IPS-18c (cell line): Measurements from ENCODE around the gene GTPBP8.

Experiments used
- H3K4me3 ChIP-seq: 2 replicates; pipeline ENCODE4 v1.7.0; 2013; ENCODE audit warnings: low read depth, mild to moderate bottlenecking, low read length, moderate library complexity; ENCODE audit not compliant: insufficient read depth
- H3K9me3 ChIP-seq: one replicate; pipeline ENCODE4 v1.6.1; 2013; ENCODE audit warnings: mild to moderate bottlenecking, low read length, moderate library complexity; ENCODE audit not compliant: control insufficient read depth, insufficient read depth

GTPBP8 gene

GRCh38 chr3:112990672-112991602 is at the start of gene GTPBP8:
GTPBP8 (plus strand) TSS chr3:112990984; CDS start chr3:112991000, 16 bp downstream.
- H3K4me3 ChIP-seq, result peak within 1 kb of the TSS; percentile 79
- no peaks in the 10 kb centered on the region for H3K9me3 ChIP-seq

- Histone ChIP-seq H3K4me3 (no peak overlapping the region), H3K9me3 (no peaks in the 10 kb centered on the region)
These were observed 42.4 kb upstream of the GTPBP8 start for GRCh38 chr3:112948346-112948838.

DNA sequence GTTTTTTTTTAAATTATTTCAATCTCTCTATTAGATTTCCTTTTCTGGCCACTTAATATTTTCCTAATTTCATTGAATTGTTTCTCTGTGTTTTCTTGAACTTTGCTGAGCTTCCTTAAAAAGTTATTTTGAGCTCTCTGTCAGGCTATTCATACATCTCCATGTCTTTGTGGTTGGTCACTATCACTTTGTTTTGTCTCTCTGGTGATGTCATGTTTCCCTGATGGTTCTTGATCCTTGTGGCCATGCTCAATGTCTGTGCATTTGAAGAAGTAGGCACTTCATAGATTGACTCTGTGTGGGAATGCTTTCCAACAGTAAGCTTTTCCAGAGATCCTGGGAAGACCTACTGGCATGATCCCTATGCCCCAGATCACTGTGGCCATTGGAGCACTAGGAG is 34.4 kb upstream of the GTPBP8 start:
- no peaks in the 10 kb centered on the region for H3K9me3 ChIP-seq
- H3K4me3 ChIP-seq, result no peak overlapping the region

- H3K4me3 ChIP-seq, result no peak overlapping the region
These were observed 31.8 kb upstream of the GTPBP8 start for GRCh38 chr3:112958811-112959560.

GRCh38 chr3:112963683-112964082 is 27.1 kb upstream of the GTPBP8 start:
- Histone ChIP-seq H3K4me3 (no peak overlapping the region), H3K9me3 (peaks cover 6% of the 10 kb centered on the region)

More at GRCh38 chr3:112958811-112959560, 31.8 kb upstream of the GTPBP8 start:
- peaks cover 6% of the 10 kb centered on the region for H3K9me3 ChIP-seq

DNA sequence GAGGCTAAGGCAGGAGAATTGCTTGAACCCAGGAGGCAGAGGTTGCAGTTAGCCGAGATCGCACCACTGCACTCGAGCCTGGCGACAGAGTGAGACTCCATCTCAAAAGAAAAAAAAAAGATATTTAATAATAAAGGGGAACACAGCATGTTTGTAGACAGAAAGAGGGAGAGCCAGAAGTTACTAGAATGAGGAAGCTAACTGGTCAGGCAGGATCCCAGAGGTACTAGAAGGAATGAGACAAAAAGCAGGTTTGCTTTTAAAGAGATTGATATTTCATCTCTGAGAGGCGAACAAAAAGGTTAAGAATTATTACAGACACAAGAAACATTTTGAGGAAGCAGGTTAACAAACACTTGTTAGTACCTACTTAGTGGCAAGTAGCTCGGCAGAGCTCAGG is 25.1 kb upstream of the GTPBP8 start:
- no peak overlapping the region for H3K4me3 ChIP-seq
- peaks cover 6% of the 10 kb centered on the region for H3K9me3 ChIP-seq

- Histone ChIP-seq H3K4me3 (no peak overlapping the region), H3K9me3 (peaks cover 6% of the 10 kb centered on the region)
These were observed 24.2 kb upstream of the GTPBP8 start for GRCh38 chr3:112966633-112967032.

GRCh38 chr3:112967425-112967824 is 23.4 kb upstream of the GTPBP8 start:
- no peak overlapping the region for H3K4me3 ChIP-seq
- peaks cover 6% of the 10 kb centered on the region for H3K9me3 ChIP-seq

DNA sequence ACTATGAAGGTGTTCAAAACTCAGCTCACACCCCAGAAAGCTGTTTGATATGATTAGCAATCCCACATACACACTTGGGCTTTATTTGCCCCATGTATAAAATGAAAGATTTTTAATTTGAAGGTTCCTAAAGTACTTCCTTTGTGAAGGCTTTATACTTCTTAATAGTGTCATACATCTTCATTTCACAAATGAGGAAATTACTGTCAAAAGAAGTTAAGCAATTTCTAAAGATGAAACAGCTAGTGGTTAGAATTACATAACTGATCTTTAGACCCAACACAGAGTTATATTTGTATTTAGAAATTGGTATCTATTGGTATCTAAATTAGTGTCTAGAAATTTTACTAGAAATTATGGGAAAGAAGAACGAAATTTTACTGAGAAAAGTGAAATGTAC is 23.0 kb upstream of the GTPBP8 start:
- Histone ChIP-seq H3K9me3 (peaks cover 6% of the 10 kb centered on the region), H3K4me3 (no peak overlapping the region)

- no peaks in the 10 kb centered on the region for H3K9me3 ChIP-seq
- H3K4me3 ChIP-seq, result no peak overlapping the region
These were observed 18.6 kb upstream of the GTPBP8 start for GRCh38 chr3:112972158-112972557.

GRCh38 chr3:112973325-112974177 is 17.2 kb upstream of the GTPBP8 start:
- H3K4me3 ChIP-seq, result no peak overlapping the region
- H3K9me3 ChIP-seq, result no peaks in the 10 kb centered on the region

DNA sequence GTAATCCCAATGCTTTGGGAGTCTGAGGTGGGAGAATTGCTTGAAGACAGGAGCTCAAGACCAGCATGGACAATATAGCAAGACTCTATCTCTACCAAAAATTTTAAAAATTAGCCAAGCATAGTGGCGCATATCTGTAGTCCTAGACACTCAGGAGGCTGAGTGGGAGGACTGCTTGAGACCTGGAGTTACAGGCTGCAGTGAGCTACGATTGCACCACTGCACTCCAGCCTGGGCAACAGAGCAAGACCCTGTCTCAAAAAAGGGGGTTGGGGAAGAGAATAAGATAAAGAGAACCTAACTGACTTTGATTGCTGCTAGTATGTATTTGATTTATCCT is 16.6 kb upstream of the GTPBP8 start:
- H3K4me3 ChIP-seq, result no peak overlapping the region
- H3K9me3 ChIP-seq, result no peaks in the 10 kb centered on the region

DNA sequence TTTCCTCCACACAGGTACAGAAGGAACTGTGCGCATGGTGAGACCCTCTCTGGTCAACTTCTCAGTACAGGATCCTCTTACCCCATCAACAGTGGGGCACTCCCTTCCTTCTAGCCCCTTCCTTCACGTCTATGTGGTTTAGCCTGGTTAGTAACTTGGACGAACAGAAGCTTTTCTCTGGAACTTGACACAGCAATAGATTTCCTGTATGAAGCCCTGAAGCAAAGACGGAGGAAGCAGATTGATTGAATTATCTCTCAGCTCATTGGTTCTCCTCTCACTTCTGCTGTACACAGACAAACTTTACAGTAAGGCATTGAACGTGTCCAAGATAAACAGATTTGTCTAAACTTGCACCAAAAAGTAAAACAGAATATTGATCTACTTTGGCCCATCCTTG is 15.9 kb upstream of the GTPBP8 start, which contains the start of gene CD200R1:
TSS of gene CD200R1 (minus strand) at position 210 of the 400 bp plus-strand sequence. CDS start 246 bp downstream, outside the sequence.
- Histone ChIP-seq H3K9me3 (no peaks in the 10 kb centered on the region), H3K4me3 (no peak within 1 kb of the TSS)

- no peak overlapping the region for H3K4me3 ChIP-seq
These were observed 14.8 kb upstream of the GTPBP8 start for GRCh38 chr3:112976001-112976400.

DNA sequence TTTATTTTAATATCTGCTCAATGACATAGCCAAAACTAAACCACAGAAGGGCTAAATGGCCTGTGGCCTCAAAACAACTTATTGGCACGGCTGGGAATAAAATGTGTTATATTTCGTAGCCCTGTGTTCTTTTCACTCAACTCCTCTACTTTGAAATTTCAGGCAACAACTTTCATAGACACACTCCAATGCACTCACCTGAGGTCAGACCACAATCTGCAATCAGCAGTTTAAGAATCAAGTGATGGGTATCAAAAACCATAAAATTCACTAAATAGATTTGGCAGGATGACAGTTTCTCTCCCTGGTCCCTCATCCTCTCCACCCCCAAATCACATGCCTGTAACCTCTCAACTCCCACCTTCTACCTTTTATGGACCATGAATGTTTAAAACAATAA is 13.8 kb upstream of the GTPBP8 start:
- H3K4me3 ChIP-seq, result no peak overlapping the region

More at GRCh38 chr3:112976001-112976400, 14.8 kb upstream of the GTPBP8 start:
- H3K9me3 ChIP-seq, result no peaks in the 10 kb centered on the region

DNA sequence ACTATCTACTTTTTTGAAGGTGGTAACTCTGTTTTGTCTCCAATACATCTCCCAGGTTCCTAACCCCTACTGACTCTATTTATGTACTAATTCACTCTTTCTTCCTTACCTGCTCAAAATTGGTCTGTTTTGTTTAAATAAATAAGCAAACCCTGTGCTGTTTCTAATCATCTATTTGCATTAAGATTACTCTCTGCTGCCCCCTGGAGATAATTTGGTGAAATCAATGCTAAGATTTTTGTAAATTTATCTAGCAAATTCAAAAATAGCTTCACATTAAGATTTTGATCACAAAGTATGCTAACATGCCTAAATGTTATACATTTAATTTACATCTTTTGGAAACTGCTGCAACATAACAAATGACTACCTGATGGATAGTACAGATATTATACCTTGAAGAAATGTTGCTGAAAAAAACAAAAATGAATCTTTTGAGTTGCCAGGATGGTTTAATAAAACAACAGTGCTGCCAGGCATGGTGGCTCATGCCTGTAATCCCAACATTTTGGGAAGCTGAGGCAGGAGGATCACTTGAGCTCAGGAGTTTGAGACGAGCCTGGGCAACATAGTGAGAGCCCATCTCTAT is 11.4 kb upstream of the GTPBP8 start:
- H3K9me3 ChIP-seq, result no peaks in the 10 kb centered on the region
- H3K4me3 ChIP-seq, result no peak overlapping the region

More for the DNA sequence above, 13.8 kb upstream of the GTPBP8 start:
- no peaks in the 10 kb centered on the region for H3K9me3 ChIP-seq

- H3K4me3 ChIP-seq, result no peak overlapping the region
- H3K9me3 ChIP-seq, result no peaks in the 10 kb centered on the region
These were observed 10.7 kb upstream of the GTPBP8 start for GRCh38 chr3:112980080-112980479.
